Mesenchymal stem cell (in vitro differentiated cells and primary cell): ENCODE data around the gene PIK3C2A.

Experiments used
- DNase-seq: peaks from one replicate; pipeline ENCODE4 v3.0.0-alpha.2; 2013
- H2AFZ ChIP-seq: one replicate; pipeline ENCODE4 v1.6.1; 2013; ENCODE audit warnings: low read depth, mild to moderate bottlenecking, control low read depth, inconsistent platforms, low read length, moderate library complexity
- H2AK5ac ChIP-seq: 2 replicates; pipeline ENCODE4 v1.6.1; 2013; ENCODE audit warnings: low read length, moderate library complexity, mild to moderate bottlenecking, inconsistent platforms; ENCODE audit not compliant: severe bottlenecking
- H2BK120ac ChIP-seq: one replicate; pipeline ENCODE4 v1.6.1; 2013; ENCODE audit warnings: low read depth, mild to moderate bottlenecking, inconsistent platforms, low read length, moderate library complexity
- H2BK12ac ChIP-seq, 2 experiments: one replicate each; pipeline ENCODE4 v1.6.1; 2013; ENCODE audit warnings: inconsistent platforms in 2 of 2, low read length in 2 of 2, mild to moderate bottlenecking in 2 of 2, moderate library complexity in 2 of 2, control low read depth in 1 of 2
- H2BK15ac ChIP-seq: one replicate; pipeline ENCODE4 v1.6.1; 2013; ENCODE audit warnings: mild to moderate bottlenecking, low read depth, inconsistent platforms; ENCODE audit not compliant: poor library complexity, severe bottlenecking
- H2BK5ac ChIP-seq: 2 replicates; pipeline ENCODE4 v1.6.1; 2013; ENCODE audit warnings: low read depth, mild to moderate bottlenecking, low read length, control low read depth, inconsistent platforms; ENCODE audit not compliant: poor library complexity, severe bottlenecking
- H3K14ac ChIP-seq, 2 experiments: one replicate each; pipeline ENCODE4 v1.6.1; 2013; ENCODE audit warnings: inconsistent platforms in 2 of 2, low read length in 2 of 2, control low read depth in 1 of 2, mild to moderate bottlenecking in 1 of 2, moderate library complexity in 1 of 2
- H3K18ac ChIP-seq, 2 experiments: one replicate each; pipeline ENCODE4 v1.6.1; 2013; ENCODE audit warnings: inconsistent platforms in 2 of 2, low read length in 2 of 2, control low read depth in 1 of 2, low read depth in 1 of 2, mild to moderate bottlenecking in 1 of 2
- H3K23ac ChIP-seq, 2 experiments: one replicate each; pipeline ENCODE4 v1.6.1; 2013; ENCODE audit warnings: inconsistent platforms in 2 of 2, low read length in 2 of 2, mild to moderate bottlenecking in 2 of 2, moderate library complexity in 2 of 2, control low read depth in 1 of 2
- H3K27ac ChIP-seq: 2 replicates; pipeline ENCODE4 v1.5.1; 2013; ENCODE audit warnings: mild to moderate bottlenecking, moderate library complexity, low read length, control low read depth, inconsistent platforms; ENCODE audit not compliant: poor library complexity, severe bottlenecking
- H3K27me3 ChIP-seq, 2 experiments: 2 replicates each; pipeline versions ENCODE4 v1.6.1 to v1.7.0; 2013; ENCODE audit warnings: low read length in 2 of 2, mild to moderate bottlenecking in 2 of 2, moderate library complexity in 2 of 2, control low read depth in 1 of 2, inconsistent platforms in 1 of 2; ENCODE audit not compliant: control insufficient read depth in 1 of 2, insufficient read depth in 1 of 2
- H3K36me3 ChIP-seq, 2 experiments: 2 replicates each; pipeline versions ENCODE4 v1.6.1 to v1.7.0; 2013; ENCODE audit warnings: low read length in 2 of 2, control low read depth in 1 of 2, inconsistent platforms in 1 of 2, low read depth in 1 of 2, mild to moderate bottlenecking in 1 of 2; ENCODE audit not compliant: insufficient read depth in 2 of 2, control insufficient read depth in 1 of 2
- H3K4ac ChIP-seq, 2 experiments: one replicate each; pipeline ENCODE4 v1.6.1; 2013; ENCODE audit warnings: inconsistent platforms in 2 of 2, low read length in 2 of 2, mild to moderate bottlenecking in 2 of 2, moderate library complexity in 2 of 2, control low read depth in 1 of 2, low read depth in 1 of 2
- H3K4me1 ChIP-seq: 2 replicates; pipeline ENCODE4 v1.6.1; 2013; ENCODE audit warnings: low read depth, low read length, control low read depth; ENCODE audit not compliant: control insufficient read depth, insufficient read depth
- H3K4me2 ChIP-seq: 2 replicates; pipeline ENCODE4 v1.6.1; 2013; ENCODE audit warnings: low read length, mild to moderate bottlenecking, inconsistent platforms; ENCODE audit not compliant: poor library complexity, severe bottlenecking
- H3K4me3 ChIP-seq, 2 experiments: 2 replicates each; pipeline versions ENCODE4 v1.5.1 to v1.7.0; 2013; ENCODE audit warnings: low read length in 2 of 2, mild to moderate bottlenecking in 2 of 2, control low read depth in 1 of 2, low read depth in 1 of 2; ENCODE audit not compliant: insufficient read depth in 1 of 2
- H3K79me1 ChIP-seq: replicated peaks from 2 replicates; pipeline ENCODE4 v1.6.1; 2013; ENCODE audit warnings: mild to moderate bottlenecking, control low read depth, low read length, inconsistent platforms; ENCODE audit not compliant: poor library complexity, severe bottlenecking
- H3K9ac ChIP-seq: 2 replicates; pipeline ENCODE4 v1.7.0; 2013; ENCODE audit warnings: mild to moderate bottlenecking, low read length, moderate library complexity
- H3K9me3 ChIP-seq: 2 replicates; pipeline ENCODE4 v1.7.0; 2013; ENCODE audit warnings: mild to moderate bottlenecking, low read length; ENCODE audit not compliant: control insufficient read depth
- H4K8ac ChIP-seq: one replicate; pipeline ENCODE4 v1.6.1; 2013; ENCODE audit warnings: inconsistent platforms, mild to moderate bottlenecking, low read length, moderate library complexity
- H4K91ac ChIP-seq: one replicate; pipeline ENCODE4 v1.6.1; 2013; ENCODE audit warnings: mild to moderate bottlenecking, low read length, inconsistent platforms
- WGBS: methylation state at CpG from one replicate; pipeline ENCODE4 v1.1.7; 2013; ENCODE audit warnings: mixed read lengths; 5-methylcytosine and 5-hydroxymethylcytosine counted together

The PIK3C2A gene

GRCh38 chr11:17219016-17219415 is 11.2 kb upstream of the PIK3C2A start:
- H2AK5ac ChIP-seq = no peak overlapping the region
- WGBS = 89% methylated on average over 1 of the region's 2 CpGs

GRCh38 chr11:17218403-17218802 is 10.6 kb upstream of the PIK3C2A start:
- H3K4ac ChIP-seq = no peak overlapping the region
- no peak overlapping the region for H4K91ac ChIP-seq
- H3K27ac ChIP-seq = no peak overlapping the region
- H2AK5ac ChIP-seq = no peak overlapping the region
- H3K9ac ChIP-seq = no peak overlapping the region
- no peak overlapping the region for H3K18ac ChIP-seq
- H3K9me3 ChIP-seq = peaks cover 5% of the 10 kb centered on the region
- H3K4me3 ChIP-seq = no peak overlapping the region
- DNase-seq = no peak
- H4K8ac ChIP-seq = no peak overlapping the region
- no peak overlapping the region for H2AFZ ChIP-seq
- H3K23ac ChIP-seq = no peak overlapping the region
- H3K4me1 ChIP-seq = no peaks in the 10 kb centered on the region
- H3K4me2 ChIP-seq = no peak overlapping the region
- H3K27me3 ChIP-seq = no peaks in the 10 kb centered on the region
- H3K79me1 ChIP-seq = no peaks in the 10 kb centered on the region
- no peak overlapping the region for H2BK15ac ChIP-seq
- H2BK5ac ChIP-seq = no peak overlapping the region
- H3K14ac ChIP-seq = no peak overlapping the region
- H2BK12ac ChIP-seq = no peak overlapping the region
- H3K36me3 ChIP-seq = no peaks in the 10 kb centered on the region
- H2BK120ac ChIP-seq = no peak overlapping the region

More at GRCh38 chr11:17219016-17219415, 11.2 kb upstream of the PIK3C2A start:
- H2BK15ac ChIP-seq = no peak overlapping the region
- no peak overlapping the region for H2BK120ac ChIP-seq
- no peak overlapping the region for H3K18ac ChIP-seq
- no peak for DNase-seq
- H3K36me3 ChIP-seq = no peaks in the 10 kb centered on the region
- H3K14ac ChIP-seq = no peak overlapping the region
- no peak overlapping the region for H3K4ac ChIP-seq
- H3K9me3 ChIP-seq = peaks cover 5% of the 10 kb centered on the region
- H3K27me3 ChIP-seq = no peaks in the 10 kb centered on the region
- H4K91ac ChIP-seq = no peak overlapping the region
- H2AFZ ChIP-seq = no peak overlapping the region
- no peak overlapping the region for H2BK5ac ChIP-seq
- no peak overlapping the region for H3K4me3 ChIP-seq
- no peak overlapping the region for H3K27ac ChIP-seq
- no peak overlapping the region for H3K4me2 ChIP-seq
- H3K23ac ChIP-seq = no peak overlapping the region
- H3K79me1 ChIP-seq = no peaks in the 10 kb centered on the region
- no peaks in the 10 kb centered on the region for H3K4me1 ChIP-seq
- H2BK12ac ChIP-seq = no peak overlapping the region
- H3K9ac ChIP-seq = no peak overlapping the region
- no peak overlapping the region for H4K8ac ChIP-seq

GRCh38 chr11:17217401-17217800 is 9.6 kb upstream of the PIK3C2A start:
- H2BK5ac ChIP-seq = no peak overlapping the region
- no peak overlapping the region for H4K91ac ChIP-seq
- DNase-seq = no peak
- no peaks in the 10 kb centered on the region for H3K79me1 ChIP-seq
- no peak overlapping the region for H3K23ac ChIP-seq
- no peak overlapping the region for H3K4me3 ChIP-seq
- no peaks in the 10 kb centered on the region for H3K27me3 ChIP-seq
- H2AK5ac ChIP-seq = no peak overlapping the region
- 87% methylated on average over 2 of the region's 3 CpGs for WGBS
- no peak overlapping the region for H3K14ac ChIP-seq
- no peak overlapping the region for H2BK15ac ChIP-seq
- H2BK120ac ChIP-seq = no peak overlapping the region
- no peak overlapping the region for H2AFZ ChIP-seq
- H3K18ac ChIP-seq = no peak overlapping the region
- H2BK12ac ChIP-seq = no peak overlapping the region
- H3K4me2 ChIP-seq = no peak overlapping the region
- no peak overlapping the region for H4K8ac ChIP-seq
- no peaks in the 10 kb centered on the region for H3K4me1 ChIP-seq
- H3K9ac ChIP-seq = no peak overlapping the region
- no peak overlapping the region for H3K27ac ChIP-seq
- H3K4ac ChIP-seq = no peak overlapping the region
- no peaks in the 10 kb centered on the region for H3K36me3 ChIP-seq
- H3K9me3 ChIP-seq = peaks cover 5% of the 10 kb centered on the region

- H4K8ac ChIP-seq = no peak overlapping the region
- H3K4me2 ChIP-seq = no peak overlapping the region
- peaks cover 5% of the 10 kb centered on the region for H3K9me3 ChIP-seq
- H2AK5ac ChIP-seq = no peak overlapping the region
- no peaks in the 10 kb centered on the region for H3K4me1 ChIP-seq
- no peak overlapping the region for H3K18ac ChIP-seq
- H3K36me3 ChIP-seq = no peaks in the 10 kb centered on the region
- H2BK120ac ChIP-seq = no peak overlapping the region
- no peak overlapping the region for H3K23ac ChIP-seq
- H2BK12ac ChIP-seq = no peak overlapping the region
- H2BK15ac ChIP-seq = no peak overlapping the region
- no peak overlapping the region for H3K9ac ChIP-seq
- no peaks in the 10 kb centered on the region for H3K27me3 ChIP-seq
- H3K14ac ChIP-seq = no peak overlapping the region
- no peak overlapping the region for H2AFZ ChIP-seq
- H3K79me1 ChIP-seq = no peaks in the 10 kb centered on the region
- H3K27ac ChIP-seq = no peak overlapping the region
- no peak overlapping the region for H2BK5ac ChIP-seq
- no peak overlapping the region for H3K4me3 ChIP-seq
- no peak overlapping the region for H4K91ac ChIP-seq
- H3K4ac ChIP-seq = no peak overlapping the region
- no peak for DNase-seq
Observed at GRCh38 chr11:17214338-17214737, 6.6 kb upstream of the PIK3C2A start.
